Measurements from ENCODE around the gene IMMP2L.
"Not testable (repeated sequence)": the region's sequence is repeated elsewhere in the genome, so short reads cannot be mapped to it uniquely, and the experiment has no call there.

Gene IMMP2L

DNA sequence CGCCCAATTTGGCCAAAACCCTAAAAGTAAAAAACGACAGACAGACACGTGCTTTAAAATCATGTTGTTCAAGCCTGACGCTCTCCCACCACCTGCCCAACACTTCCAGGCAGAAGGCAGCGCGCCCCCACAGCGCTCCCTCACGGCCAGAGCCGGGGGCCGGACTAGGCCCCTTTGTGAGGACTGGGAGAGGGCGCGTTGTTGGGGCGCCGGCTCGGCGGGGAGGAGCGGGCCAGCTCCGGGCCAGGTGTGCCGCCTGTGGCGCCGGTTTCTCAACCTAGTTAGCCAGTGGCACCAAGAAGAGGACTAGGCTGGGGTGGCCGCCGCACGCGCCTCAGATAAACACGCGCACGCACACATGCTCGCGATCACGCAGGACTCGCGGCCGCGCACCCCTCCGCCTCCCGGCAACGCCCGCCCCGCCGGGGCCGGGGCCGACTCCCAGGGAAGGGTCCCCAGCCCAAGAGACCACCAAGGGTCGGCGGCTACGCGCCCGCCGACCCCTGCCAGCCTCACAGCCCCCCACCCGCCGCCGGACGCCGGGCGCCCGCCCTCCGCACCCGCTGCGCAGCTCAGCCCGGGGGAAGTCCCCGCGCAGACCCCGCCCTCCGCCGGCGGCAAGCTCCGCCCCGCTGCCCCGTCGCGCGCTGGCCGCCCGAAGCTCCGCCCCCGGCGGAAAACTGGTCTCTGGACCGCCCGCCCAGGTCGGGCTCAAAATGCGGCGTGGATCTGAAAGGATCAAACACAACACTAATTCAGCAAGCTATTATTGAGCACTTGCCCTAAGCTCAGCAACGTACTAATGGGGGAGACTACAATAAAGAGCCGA, at the start of gene IMMP2L:
IMMP2L (minus strand) TSS at position 589 of the 829 bp plus-strand sequence.
- DNase-seq (ENCODE audit: low read depth): peak; percentile 87

GRCh38 chr7:111609483-111610254, 47.4 kb upstream of the IMMP2L start:
- DNase-seq (ENCODE audit: low read depth): not testable (repeated sequence)

DNA sequence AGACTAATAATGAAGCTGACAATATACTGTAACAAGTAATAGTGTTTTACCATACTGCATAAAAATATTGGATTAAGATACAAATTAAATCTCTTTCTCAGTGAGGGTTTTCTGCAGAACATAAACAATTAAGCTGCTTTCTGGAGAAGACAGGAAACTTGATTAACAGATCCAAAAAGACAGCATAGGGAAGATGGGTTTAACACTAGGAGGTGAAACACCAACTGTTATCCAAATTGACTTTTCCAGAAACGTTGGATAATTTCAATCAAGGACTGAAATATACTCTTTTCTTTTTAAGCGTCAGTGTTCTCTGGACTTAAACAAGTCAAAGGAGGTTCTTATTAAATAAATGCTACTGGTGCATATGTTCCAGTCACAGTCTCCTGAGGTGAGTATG, 45.3 kb upstream of the IMMP2L start:
- DNase-seq (ENCODE audit: low read depth): no peak

- no peak for DNase-seq (ENCODE audit: low read depth)
These were observed 43.0 kb upstream of the IMMP2L start for GRCh38 chr7:111605246-111605645.

DNA sequence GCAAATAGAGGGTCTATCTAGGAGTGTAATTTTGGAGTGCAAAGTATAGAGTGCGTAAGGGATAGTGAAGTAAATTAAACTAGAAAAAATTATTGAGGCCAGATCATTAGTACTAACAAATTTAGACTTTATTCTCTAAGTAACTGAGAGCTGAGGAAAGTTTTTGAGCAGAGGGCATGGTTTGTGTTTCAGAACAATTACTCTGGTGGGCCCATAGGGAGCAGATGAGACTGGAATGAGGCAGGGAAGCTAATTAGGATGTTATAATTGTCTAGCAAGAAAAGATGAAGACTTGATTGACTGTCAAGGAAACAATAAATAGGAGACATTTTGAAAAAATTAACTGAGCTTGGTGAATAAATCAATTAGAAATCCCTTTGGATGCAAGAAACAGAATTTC, 37.8 kb upstream of the IMMP2L start:
- DNase-seq (ENCODE audit: low read depth): no peak

DNA sequence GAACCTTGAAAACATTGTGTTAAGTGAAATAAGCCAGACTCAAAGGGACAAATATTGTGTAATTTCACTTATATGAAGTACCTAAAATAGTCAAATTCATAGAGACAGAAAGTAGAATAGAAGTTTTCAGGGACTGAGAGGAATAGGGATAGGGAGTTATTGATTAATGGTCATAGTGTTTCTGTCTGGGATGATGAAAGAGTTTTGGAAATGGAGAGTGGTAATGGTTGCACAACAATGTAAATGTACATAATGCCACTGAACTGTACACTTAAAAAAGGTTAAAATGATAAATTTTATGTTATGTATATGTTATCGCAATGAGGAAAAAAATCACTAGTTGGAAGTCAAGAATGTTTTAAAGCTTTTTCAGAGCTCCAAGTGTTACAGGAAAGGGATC, 33.5 kb upstream of the IMMP2L start:
- DNase-seq (ENCODE audit: low read depth): no peak

- no peak for DNase-seq (ENCODE audit: low read depth)
These were observed 32.3 kb upstream of the IMMP2L start for GRCh38 chr7:111594602-111595001.

- DNase-seq (ENCODE audit: low read depth): no peak
These were observed 31.1 kb upstream of the IMMP2L start for GRCh38 chr7:111593343-111593742.

DNA sequence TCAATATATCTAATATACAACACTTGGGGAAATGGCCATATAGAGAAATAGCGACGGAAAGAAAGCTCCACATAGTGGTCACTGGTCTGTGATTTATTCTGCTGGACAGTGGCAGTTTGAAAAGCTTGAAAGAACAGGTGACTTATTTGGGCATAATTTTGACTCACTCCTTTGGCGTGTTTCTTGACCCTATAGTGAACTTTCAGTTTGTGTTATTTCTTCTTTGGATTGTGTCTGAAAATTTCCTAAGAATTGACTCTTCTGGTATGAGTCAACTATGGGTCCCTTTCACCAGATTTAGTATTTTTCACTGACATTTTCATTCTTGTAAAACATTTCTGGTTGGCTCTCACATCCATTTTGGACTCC, 25.8 kb upstream of the IMMP2L start:
- no peak for DNase-seq (ENCODE audit: low read depth)

DNA sequence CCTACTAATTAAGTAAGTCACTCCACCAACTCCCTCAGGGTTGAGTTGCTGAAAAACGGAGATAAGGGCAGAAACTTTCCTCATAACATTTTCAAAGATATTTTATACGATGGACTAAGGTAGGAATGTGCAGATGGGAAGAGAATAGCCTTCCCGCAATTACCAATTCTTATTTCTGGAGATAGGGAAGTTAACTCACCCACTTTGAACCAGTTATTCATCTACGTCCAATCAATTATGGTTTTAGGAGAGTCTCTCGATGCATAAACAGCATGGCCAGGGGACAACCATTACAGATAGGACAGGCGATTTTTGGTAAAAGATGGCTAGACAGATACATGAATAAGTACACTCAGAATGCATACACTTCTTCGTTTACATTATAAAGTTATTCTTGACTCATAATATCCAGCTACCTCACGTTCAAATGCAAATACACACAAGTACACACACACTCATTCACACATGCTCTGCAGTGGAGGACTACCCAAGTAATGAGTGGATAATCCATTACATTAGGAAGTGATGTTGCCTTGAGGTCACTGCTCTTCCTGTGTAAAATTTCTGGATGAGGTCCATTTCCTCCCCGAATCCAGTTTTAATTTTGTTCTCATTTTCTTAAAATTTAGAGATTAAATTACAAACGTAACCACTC, 25.2 kb upstream of the IMMP2L start:
- no peak for DNase-seq (ENCODE audit: low read depth)

DNA sequence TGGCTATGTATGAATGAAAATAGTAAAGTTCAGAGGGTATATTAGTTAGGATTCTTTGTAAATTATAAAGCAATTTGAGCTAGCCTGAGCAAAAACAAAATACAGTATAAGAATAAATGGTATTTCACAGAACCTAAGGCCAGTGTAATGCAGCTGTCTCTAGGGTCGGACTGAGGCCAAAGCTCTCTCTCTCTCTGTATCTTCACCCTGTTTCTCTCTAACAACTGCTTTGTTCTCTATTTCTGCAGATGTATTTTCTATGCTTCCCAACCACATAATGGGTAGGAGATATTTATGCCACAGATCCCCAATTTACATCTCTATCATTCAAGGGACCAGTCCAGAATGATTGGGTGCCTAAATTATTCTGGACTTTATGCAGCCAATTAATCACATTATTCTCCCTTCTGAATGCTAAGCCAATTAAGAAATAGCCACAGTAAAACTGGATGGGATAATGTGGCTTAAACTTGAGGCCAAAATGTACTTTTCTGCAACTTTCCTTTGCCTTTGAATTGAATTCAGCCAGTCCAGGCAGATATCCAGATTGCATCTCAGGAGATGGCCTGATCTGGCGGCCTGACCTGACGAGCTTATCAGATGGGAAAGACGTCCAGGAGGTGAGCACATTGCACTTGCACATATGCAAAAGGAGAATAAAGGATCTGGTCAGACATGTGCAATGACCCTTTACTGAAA, 24.6 kb upstream of the IMMP2L start:
- DNase-seq (ENCODE audit: low read depth): no peak

GRCh38 chr7:111581784-111582488, 19.6 kb upstream of the IMMP2L start:
- DNase-seq (ENCODE audit: low read depth): not testable (repeated sequence)

- DNase-seq (ENCODE audit: low read depth): not testable (repeated sequence)
These were observed 18.9 kb upstream of the IMMP2L start for GRCh38 chr7:111581207-111581606.

DNA sequence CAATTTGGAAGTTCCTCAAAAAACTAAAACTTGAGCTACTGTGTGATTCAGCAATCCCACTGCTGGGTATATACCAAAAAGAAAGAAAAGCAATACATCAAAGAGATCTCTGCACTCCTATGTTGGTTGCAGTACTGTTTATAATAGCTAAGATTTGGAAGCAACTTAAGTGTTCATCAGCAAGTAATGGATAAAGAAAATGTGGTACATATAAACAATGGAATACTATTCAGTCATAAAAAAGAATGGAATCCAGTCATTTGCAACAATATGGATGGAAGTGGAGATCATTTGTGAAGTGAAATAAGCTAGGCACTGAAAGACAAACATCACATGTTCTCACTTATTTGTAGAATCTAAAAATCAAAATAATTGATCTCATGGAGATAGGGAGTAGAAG, 16.5 kb upstream of the IMMP2L start:
- no peak for DNase-seq (ENCODE audit: low read depth)

GRCh38 chr7:111571720-111572119, 9.4 kb upstream of the IMMP2L start:
- DNase-seq (ENCODE audit: low read depth): no peak

GRCh38 chr7:111568870-111569462, 6.7 kb upstream of the IMMP2L start:
- DNase-seq (ENCODE audit: low read depth): no peak

GRCh38 chr7:111568419-111568818, 6.1 kb upstream of the IMMP2L start:
- DNase-seq (ENCODE audit: low read depth): no peak

- DNase-seq (ENCODE audit: low read depth): no peak
These were observed 1.8 kb upstream of the IMMP2L start for GRCh38 chr7:111564078-111564477.

GRCh38 chr7:111561654-111561903, 713 bp downstream of the IMMP2L start:
- DNase-seq (ENCODE audit: low read depth): no peak

GRCh38 chr7:111560773-111561653, 1.3 kb downstream of the IMMP2L start:
- DNase-seq (ENCODE audit: low read depth): no peak
